Measurements from ENCODE around the gene GNG4. TPM values are rescaled to one million over a fixed set of nuclear protein-coding genes. Genes with fewer than 3 reads are reported as not detected.

The GNG4 gene
- total and polyA plus RNA-seq, 9 of the 15 experiments (the other 6 are each of a cell fraction or from before 2014, with no cell fraction given): 0.06 to 0.58 (median 0.08) TPM; not detected in 4

DNA sequence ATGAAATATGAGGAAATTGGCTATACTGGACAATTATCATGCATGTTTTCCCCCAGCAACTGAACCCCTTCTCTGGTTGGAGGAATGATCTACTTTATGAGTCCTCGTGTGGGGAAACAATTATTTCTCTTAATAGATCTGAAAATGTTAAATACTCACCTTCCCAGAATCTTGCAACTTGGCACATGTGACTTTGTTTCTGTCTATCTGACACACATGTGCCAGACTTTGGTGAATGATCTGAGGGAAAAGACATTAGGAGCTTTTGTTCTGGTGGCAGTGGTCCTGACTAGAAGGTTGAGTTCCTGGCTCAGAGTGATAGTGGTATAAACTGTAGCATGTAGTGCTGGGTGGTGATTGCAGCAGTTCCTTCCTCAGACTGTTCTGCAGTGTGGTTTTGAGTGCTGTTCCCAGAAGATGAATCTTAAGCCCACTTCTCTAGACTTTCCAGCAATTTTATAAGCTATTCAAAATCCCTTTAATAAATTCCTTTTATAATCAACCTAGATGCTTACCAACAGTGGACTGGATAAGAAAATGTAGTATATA, 86.0 kb downstream of the GNG4 start:
- no peak overlapping the region for H2AFZ ChIP-seq (ENCODE audit: low read depth, low read length)
- no TSS peak for BruUV-seq (replicated peaks)
- intact Hi-C loops (cut with micrococcal nuclease): no loop called here
- no peak overlapping the region for H3K4me3 ChIP-seq
- no peak for ATAC-seq
- 0% methylated on average over 1 of the region's 1 CpG for WGBS (ENCODE audit: insufficient coverage, low coverage, missing lambda C conversion rate)
- ChIA-PET CTCF (ENCODE audit: low intra/inter-chr PET ratio) (no interaction called here), POLR2A (interaction anchor here (0.6 to 0.8 kb wide), 2 partner anchors 9 to 14 kb away, joined by 3 to 5 read pairs; no protein-coding TSS in a partner anchor)
- no peaks in the 10 kb centered on the region for H3K36me3 ChIP-seq (ENCODE audit: control insufficient read depth, insufficient read depth, low read length)
- no peak overlapping the region for H3K27ac ChIP-seq (ENCODE audit: extremely low read depth, low read depth, low read length)
- no peaks in the 10 kb centered on the region for H3K9me3 ChIP-seq (replicated peaks; ENCODE audit: control insufficient read depth, insufficient read depth, low read depth, low read length)
- H3K9ac ChIP-seq (ENCODE audit: insufficient read depth in 1 of 2, low read depth in 2 of 2, low read length in 2 of 2): no peak overlapping the region
- peaks cover 38 to 42% of the 10 kb centered on the region in 2 experiments for H3K27me3 ChIP-seq (ENCODE audit: control insufficient read depth in 2 of 2, insufficient read depth in 2 of 2, low read length in 2 of 2)
- in situ Hi-C loops (cut with MboI): no loop called here
- no peak for DNase-seq (ENCODE audit: extremely low read depth in 1 of 4, low spot score in 3 of 4)
- H3K4me1 ChIP-seq (replicated peaks in 1 of 2; ENCODE audit: control insufficient read depth in 2 of 2, insufficient read depth in 2 of 2, low read length in 2 of 2): no peaks in the 10 kb centered on the region
- no peaks in the 10 kb centered on the region for H3K79me2 ChIP-seq (ENCODE audit: control insufficient read depth, insufficient read depth, low read length)
- no peaks in the 10 kb centered on the region for H4K20me1 ChIP-seq (replicated peaks; ENCODE audit: control insufficient read depth, insufficient read depth, low read length)
- H3K9me1 ChIP-seq (ENCODE audit: control insufficient read depth, insufficient read depth, low read length): peaks cover 5% of the 10 kb centered on the region
- no peak overlapping the region for H3K4me2 ChIP-seq (ENCODE audit: insufficient read depth, low read length)
- no peak for FAIRE-seq
- TF ChIP-seq, protein P1, sequence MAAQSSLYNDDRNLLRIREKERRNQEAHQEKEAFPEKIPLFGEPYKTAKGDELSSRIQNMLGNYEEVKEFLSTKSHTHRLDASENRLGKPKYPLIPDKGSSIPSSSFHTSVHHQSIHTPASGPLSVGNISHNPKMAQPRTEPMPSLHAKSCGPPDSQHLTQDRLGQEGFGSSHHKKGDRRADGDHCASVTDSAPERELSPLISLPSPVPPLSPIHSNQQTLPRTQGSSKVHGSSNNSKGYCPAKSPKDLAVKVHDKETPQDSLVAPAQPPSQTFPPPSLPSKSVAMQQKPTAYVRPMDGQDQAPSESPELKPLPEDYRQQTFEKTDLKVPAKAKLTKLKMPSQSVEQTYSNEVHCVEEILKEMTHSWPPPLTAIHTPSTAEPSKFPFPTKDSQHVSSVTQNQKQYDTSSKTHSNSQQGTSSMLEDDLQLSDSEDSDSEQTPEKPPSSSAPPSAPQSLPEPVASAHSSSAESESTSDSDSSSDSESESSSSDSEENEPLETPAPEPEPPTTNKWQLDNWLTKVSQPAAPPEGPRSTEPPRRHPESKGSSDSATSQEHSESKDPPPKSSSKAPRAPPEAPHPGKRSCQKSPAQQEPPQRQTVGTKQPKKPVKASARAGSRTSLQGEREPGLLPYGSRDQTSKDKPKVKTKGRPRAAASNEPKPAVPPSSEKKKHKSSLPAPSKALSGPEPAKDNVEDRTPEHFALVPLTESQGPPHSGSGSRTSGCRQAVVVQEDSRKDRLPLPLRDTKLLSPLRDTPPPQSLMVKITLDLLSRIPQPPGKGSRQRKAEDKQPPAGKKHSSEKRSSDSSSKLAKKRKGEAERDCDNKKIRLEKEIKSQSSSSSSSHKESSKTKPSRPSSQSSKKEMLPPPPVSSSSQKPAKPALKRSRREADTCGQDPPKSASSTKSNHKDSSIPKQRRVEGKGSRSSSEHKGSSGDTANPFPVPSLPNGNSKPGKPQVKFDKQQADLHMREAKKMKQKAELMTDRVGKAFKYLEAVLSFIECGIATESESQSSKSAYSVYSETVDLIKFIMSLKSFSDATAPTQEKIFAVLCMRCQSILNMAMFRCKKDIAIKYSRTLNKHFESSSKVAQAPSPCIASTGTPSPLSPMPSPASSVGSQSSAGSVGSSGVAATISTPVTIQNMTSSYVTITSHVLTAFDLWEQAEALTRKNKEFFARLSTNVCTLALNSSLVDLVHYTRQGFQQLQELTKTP (IDR thresholded peaks at IDR 0.05; ENCODE audit: low read depth in 1 of 2, partially characterized antibody in 2 of 2): no peak
- TF ChIP-seq, protein P2, sequence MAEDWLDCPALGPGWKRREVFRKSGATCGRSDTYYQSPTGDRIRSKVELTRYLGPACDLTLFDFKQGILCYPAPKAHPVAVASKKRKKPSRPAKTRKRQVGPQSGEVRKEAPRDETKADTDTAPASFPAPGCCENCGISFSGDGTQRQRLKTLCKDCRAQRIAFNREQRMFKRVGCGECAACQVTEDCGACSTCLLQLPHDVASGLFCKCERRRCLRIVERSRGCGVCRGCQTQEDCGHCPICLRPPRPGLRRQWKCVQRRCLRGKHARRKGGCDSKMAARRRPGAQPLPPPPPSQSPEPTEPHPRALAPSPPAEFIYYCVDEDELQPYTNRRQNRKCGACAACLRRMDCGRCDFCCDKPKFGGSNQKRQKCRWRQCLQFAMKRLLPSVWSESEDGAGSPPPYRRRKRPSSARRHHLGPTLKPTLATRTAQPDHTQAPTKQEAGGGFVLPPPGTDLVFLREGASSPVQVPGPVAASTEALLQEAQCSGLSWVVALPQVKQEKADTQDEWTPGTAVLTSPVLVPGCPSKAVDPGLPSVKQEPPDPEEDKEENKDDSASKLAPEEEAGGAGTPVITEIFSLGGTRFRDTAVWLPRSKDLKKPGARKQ (CRISPR knock-in tag; IDR thresholded peaks at IDR 0.05): no peak
- TF ChIP-seq TARDBP (IDR thresholded peaks at IDR 0.05) (no peak), SNIP1 (IDR thresholded peaks at IDR 0.05; ENCODE audit: low read depth) (no peak), TCF7L2 (IDR thresholded peaks at IDR 0.05; ENCODE audit: low read depth, low read length) (no peak), DMBX1 (CRISPR knock-in tag; IDR thresholded peaks at IDR 0.05; ENCODE audit: borderline replicate concordance) (no peak), RFX5 (IDR thresholded peaks at IDR 0.05; ENCODE audit: low read depth, low read length) (no peak)
- TF ChIP-seq, protein P3, sequence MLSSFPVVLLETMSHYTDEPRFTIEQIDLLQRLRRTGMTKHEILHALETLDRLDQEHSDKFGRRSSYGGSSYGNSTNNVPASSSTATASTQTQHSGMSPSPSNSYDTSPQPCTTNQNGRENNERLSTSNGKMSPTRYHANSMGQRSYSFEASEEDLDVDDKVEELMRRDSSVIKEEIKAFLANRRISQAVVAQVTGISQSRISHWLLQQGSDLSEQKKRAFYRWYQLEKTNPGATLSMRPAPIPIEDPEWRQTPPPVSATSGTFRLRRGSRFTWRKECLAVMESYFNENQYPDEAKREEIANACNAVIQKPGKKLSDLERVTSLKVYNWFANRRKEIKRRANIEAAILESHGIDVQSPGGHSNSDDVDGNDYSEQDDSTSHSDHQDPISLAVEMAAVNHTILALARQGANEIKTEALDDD (IDR thresholded peaks at IDR 0.05): no peak
- TF ChIP-seq, protein P4, sequence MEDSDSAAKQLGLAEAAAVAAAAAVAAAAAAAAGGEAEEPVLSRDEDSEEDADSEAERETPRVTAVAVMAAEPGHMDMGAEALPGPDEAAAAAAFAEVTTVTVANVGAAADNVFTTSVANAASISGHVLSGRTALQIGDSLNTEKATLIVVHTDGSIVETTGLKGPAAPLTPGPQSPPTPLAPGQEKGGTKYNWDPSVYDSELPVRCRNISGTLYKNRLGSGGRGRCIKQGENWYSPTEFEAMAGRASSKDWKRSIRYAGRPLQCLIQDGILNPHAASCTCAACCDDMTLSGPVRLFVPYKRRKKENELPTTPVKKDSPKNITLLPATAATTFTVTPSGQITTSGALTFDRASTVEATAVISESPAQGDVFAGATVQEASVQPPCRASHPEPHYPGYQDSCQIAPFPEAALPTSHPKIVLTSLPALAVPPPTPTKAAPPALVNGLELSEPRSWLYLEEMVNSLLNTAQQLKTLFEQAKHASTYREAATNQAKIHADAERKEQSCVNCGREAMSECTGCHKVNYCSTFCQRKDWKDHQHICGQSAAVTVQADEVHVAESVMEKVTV (CRISPR knock-in tag; IDR thresholded peaks at IDR 0.05): no peak

Data from K562 (cell line).